Progenitor cell of endocrine pancreas (in vitro differentiated cells): ENCODE measurements around the gene NOP56. TPM values are rescaled to one million over a fixed set of nuclear protein-coding genes. Genes with fewer than 3 reads are reported as not detected.

Source experiments
- DNase-seq: peaks from one replicate; pipeline ENCODE4 v3.0.0; 2021; ENCODE audit warnings: low spot score; ENCODE audit not compliant: unreplicated experiment
- H3K27ac Mint-ChIP-seq: 2 replicates; pipeline ENCODE4 v1.8.0; 2021; ENCODE audit warnings: mild to moderate bottlenecking, moderate library complexity, mixed read lengths
- H3K27me3 Mint-ChIP-seq: 2 replicates; pipeline ENCODE4 v1.8.0; 2021; ENCODE audit warnings: mixed read lengths
- H3K36me3 Mint-ChIP-seq: 2 replicates; pipeline ENCODE4 v1.8.0; 2022; ENCODE audit warnings: mixed read lengths; ENCODE audit not compliant: insufficient read depth
- H3K4me1 Mint-ChIP-seq: 2 replicates; pipeline ENCODE4 v1.8.0; 2021; ENCODE audit warnings: low read depth, mixed read lengths
- H3K4me3 Mint-ChIP-seq: 2 replicates; pipeline ENCODE4 v1.8.0; 2021; ENCODE audit warnings: low read depth, mild to moderate bottlenecking, moderate library complexity, mixed read lengths
- H3K9me3 Mint-ChIP-seq: 2 replicates; pipeline ENCODE4 v1.8.0; 2021; ENCODE audit warnings: low read depth, mixed read lengths
- CTCF ChIP-seq: fragments of 200-600 bp; sonication (generic); IDR thresholded peaks from one replicate; pipeline ENCODE4 v1.5.0; 2021; ENCODE audit warnings: antibody characterized with exemption, mild to moderate bottlenecking; ENCODE audit not compliant: unreplicated experiment
- total RNA-seq: library from RNA; stranded (reverse); gene quantifications from 2 replicates; pipeline ENCODE4 v1.2.1, GENCODE V29; 2021

Gene NOP56
- total RNA-seq, 1 donor from 2014 or later, result 271 TPM

GRCh38 chr20:2658414-2659354 is 6.3 kb downstream of the NOP56 start:
- Mint-ChIP-seq H3K27ac (no peak overlapping the region), H3K36me3 (peaks cover 44% of the 10 kb centered on the region), H3K9me3 (no peaks in the 10 kb centered on the region)

GRCh38 chr20:2659547-2659946 is 7.1 kb downstream of the NOP56 start:
- peaks cover 38% of the 10 kb centered on the region for H3K36me3 Mint-ChIP-seq

More at GRCh38 chr20:2658414-2659354, 6.3 kb downstream of the NOP56 start:
- no peak for DNase-seq
- no peak for TF ChIP-seq CTCF
- Mint-ChIP-seq H3K27me3 (no peaks in the 10 kb centered on the region), H3K4me3 (no peak overlapping the region), H3K4me1 (peaks cover 15% of the 10 kb centered on the region)

GRCh38 chr20:2663364-2663886 is 11.0 kb downstream of the NOP56 start:
- peaks cover 7% of the 10 kb centered on the region for H3K4me1 Mint-ChIP-seq
- peaks cover 10% of the 10 kb centered on the region for H3K36me3 Mint-ChIP-seq
- peaks cover 17% of the 10 kb centered on the region for H3K27me3 Mint-ChIP-seq
- H3K4me3 Mint-ChIP-seq, result peak overlapping the region; percentile 80
- peak overlapping the region; percentile 96 for H3K27ac Mint-ChIP-seq
- no peak for TF ChIP-seq CTCF
- H3K9me3 Mint-ChIP-seq, result no peaks in the 10 kb centered on the region
- DNase-seq, result no peak

More at GRCh38 chr20:2659547-2659946, 7.1 kb downstream of the NOP56 start:
- Mint-ChIP-seq H3K4me1 (peaks cover 9% of the 10 kb centered on the region), H3K27ac (no peak overlapping the region), H3K9me3 (no peaks in the 10 kb centered on the region), H3K27me3 (no peaks in the 10 kb centered on the region), H3K4me3 (no peak overlapping the region)
- no peak for TF ChIP-seq CTCF
- DNase-seq, result no peak

GRCh38 chr20:2663887-2664719 is 11.7 kb downstream of the NOP56 start, which contains the start of gene IDH3B:
TSS of gene IDH3B (minus strand) at chr20:2664216. CDS start at chr20:2664188, 28 bp downstream.
- H3K27me3 Mint-ChIP-seq, result peaks cover 23% of the 10 kb centered on the region
- TF ChIP-seq CTCF, result no peak
- H3K36me3 Mint-ChIP-seq, result peaks cover 9% of the 10 kb centered on the region
- H3K4me3 Mint-ChIP-seq, result peak within 1 kb of the TSS; percentile 80
- H3K9me3 Mint-ChIP-seq, result no peaks in the 10 kb centered on the region
- H3K4me1 Mint-ChIP-seq, result peaks cover 7% of the 10 kb centered on the region
- H3K27ac Mint-ChIP-seq, result peak within 1 kb of the TSS; percentile 96
- DNase-seq, result peak; percentile 71

GRCh38 chr20:2671977-2672376 is 19.5 kb downstream of the NOP56 start:
- Mint-ChIP-seq H3K27me3 (peaks cover 47% of the 10 kb centered on the region), H3K27ac (no peak overlapping the region)

More at GRCh38 chr20:2671977-2672376, 19.5 kb downstream of the NOP56 start:
- TF ChIP-seq CTCF, result peak; percentile 22
- H3K36me3 Mint-ChIP-seq, result no peaks in the 10 kb centered on the region
- H3K4me3 Mint-ChIP-seq, result no peak overlapping the region
- no peaks in the 10 kb centered on the region for H3K9me3 Mint-ChIP-seq
- DNase-seq, result no peak
- H3K4me1 Mint-ChIP-seq, result no peaks in the 10 kb centered on the region
